ENCODE measurements around the gene PGRMC2. TPM values are rescaled to one million over a fixed set of nuclear protein-coding genes. Genes with fewer than 3 reads are reported as not detected.

Gene PGRMC2
- total and polyA plus RNA-seq, 2 of the 4 experiments (the other 2 are of a cell fraction), result 13.4 to 40.7 TPM

DNA sequence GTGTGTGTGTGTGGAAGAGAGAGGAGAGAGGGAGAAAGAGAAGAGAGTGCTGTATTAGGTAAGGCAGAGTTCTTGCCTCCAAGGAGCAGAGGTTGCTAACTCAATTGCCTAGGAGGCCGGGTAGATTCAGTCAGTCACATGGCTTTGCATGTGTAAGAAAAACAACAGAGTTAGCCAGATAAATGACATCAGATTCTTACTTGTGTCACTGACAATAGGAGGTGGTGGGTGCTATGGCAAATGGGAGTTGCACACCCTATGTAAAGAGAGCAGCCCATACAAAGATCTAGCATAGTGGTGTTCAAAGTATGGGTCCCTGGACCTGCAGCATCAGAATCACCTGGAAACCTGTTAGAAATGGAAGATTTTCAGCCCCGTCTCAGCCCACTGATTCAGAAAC lies 14.4 kb upstream of the PGRMC2 start:
- Histone ChIP-seq H3K18ac (ENCODE audit: low read depth, low read length) (no peak overlapping the region; the same call in 1 of the 2 replicates), H4K8ac (ENCODE audit: low read depth in 2 of 2, low read length in 2 of 2) (no peak overlapping the region; a peak in 2 of 4 replicates), H2BK120ac (ENCODE audit: low read depth, low read length) (no peak overlapping the region; the same call in 1 of the 2 replicates), H3K27ac (ENCODE audit: insufficient read depth, low read length) (no peak overlapping the region), H2BK5ac (ENCODE audit: low read depth, low read length, poor library complexity, severe bottlenecking) (no peak overlapping the region), H2AFZ (replicated peaks; ENCODE audit: low read length, poor library complexity) (no peak overlapping the region), H3K9me1 (ENCODE audit: insufficient read depth, low read length) (peaks cover 5% of the 10 kb centered on the region; the same call in 1 of the 2 replicates), H3K56ac (ENCODE audit: extremely low read depth, insufficient read depth, low read length) (no peak overlapping the region), H3K36me3 (ENCODE audit: control insufficient read depth, insufficient read depth, low read length) (peaks cover 5% of the 10 kb centered on the region; the same call in 1 of the 2 replicates), H4K5ac (ENCODE audit: low read depth, low read length) (no peak overlapping the region; the same call in 1 of the 2 replicates), H3K4me3 (ENCODE audit: insufficient read depth, low read depth, low read length) (no peak overlapping the region), H3K4me2 (ENCODE audit: low read depth, low read length) (no peak overlapping the region), H3K9ac (ENCODE audit: low read depth, low read length) (no peak overlapping the region), H3K14ac (replicated peaks; ENCODE audit: low read depth, low read length) (no peak overlapping the region), H3K4ac (ENCODE audit: low read depth, low read length) (0 out of 2 replicates have a peak overlapping the region, but pooled peaks have one; percentile 15), H3K79me1 (ENCODE audit: low read depth in 1 of 2, low read length in 2 of 2) (peaks cover 0 to 3% of the 10 kb centered on the region in 2 experiments; a peak in 1 of 4 replicates), H3K23ac (ENCODE audit: low read depth, low read length) (no peak overlapping the region; the same call in 1 of the 2 replicates), H3K9me3 (ENCODE audit: control insufficient read depth, insufficient read depth, low read length) (no peaks in the 10 kb centered on the region), H2AK9ac (replicated peaks; ENCODE audit: low read depth, low read length, poor library complexity) (no peak overlapping the region), H3K27me3 (ENCODE audit: control insufficient read depth, insufficient read depth, low read length) (no peaks in the 10 kb centered on the region), H2BK20ac (ENCODE audit: low read depth, low read length) (peak overlapping the region; percentile 49; the same call in 1 of the 2 replicates), H2AK5ac (ENCODE audit: low read depth, low read length) (peak overlapping the region; percentile 70), H3K4me1 (ENCODE audit: control insufficient read depth, insufficient read depth, low read length) (peaks cover 9% of the 10 kb centered on the region), H4K20me1 (ENCODE audit: insufficient read depth, low read length) (no peaks in the 10 kb centered on the region), H2BK15ac (ENCODE audit: low read depth, low read length) (peak overlapping the region; percentile 80), H4K91ac (ENCODE audit: insufficient read depth, low read depth, low read length) (peak overlapping the region; percentile 46; the same call in 1 of the 2 replicates)
- in situ Hi-C loops (cut with MboI; ENCODE audit: low sequenced_read_pairs), result no loop called here
- dilution Hi-C loops (cut with HindIII; ENCODE audit: low sequenced_read_pairs, unreplicated experiment), result no loop called here
- ChIA-PET POLR2A (ENCODE audit: unreplicated experiment) (no interaction called here), CTCF (no interaction called here)
- intact Hi-C loops (cut with micrococcal nuclease), result no loop called here
- no peak for TF ChIP-seq RAD21 (IDR thresholded peaks at IDR 0.05; ENCODE audit: low read length)
- no peak for TF ChIP-seq RFX5 (IDR thresholded peaks at IDR 0.05; ENCODE audit: low read depth, low read length)
- no peak for TF ChIP-seq CHD1 (IDR thresholded peaks at IDR 0.05; ENCODE audit: low read depth, low read length)
- TF ChIP-seq MAFK (IDR thresholded peaks at IDR 0.05; ENCODE audit: low read depth, low read length), result no peak
- no peak for TF ChIP-seq MXI1 (IDR thresholded peaks at IDR 0.05; ENCODE audit: borderline replicate concordance, low read depth, low read length)
- DNase-seq (no peak), ATAC-seq (ENCODE audit: low read depth) (no peak)
- BruUV-seq (replicated peaks), result no TSS peak
- WGBS, 2 experiments (ENCODE audit: extremely low coverage in 2 of 2, insufficient read length in 1 of 2), result no CpG with 5 or more reads among the region's 2 CpGs

All from IMR-90 (cell line).